HepG2 (cell line): ENCODE measurements around the gene KISS1. TPM values are rescaled to one million over a fixed set of nuclear protein-coding genes. Genes with fewer than 3 reads are reported as not detected.

Source experiments
- DZIP1 ChIP-seq: sonication (generic); formaldehyde crosslinking; IDR thresholded peaks from 2 replicates; pipeline ENCODE4 v1.5.0; 2020; ENCODE audit warnings: mild to moderate bottlenecking, missing genetic modification reagents
- HCFC1 ChIP-seq: fragments of 150-350 bp; IDR thresholded peaks from 2 replicates; pipeline ENCODE4 v1.6.1; 2014; ENCODE audit warnings: low read depth, low read length
- NFE2L1 ChIP-seq: sonication (generic); formaldehyde crosslinking; IDR thresholded peaks from 2 replicates; pipeline ENCODE4 v1.4.0; 2020; ENCODE audit warnings: missing genetic modification reagents, mild to moderate bottlenecking, borderline replicate concordance
- SATB2 ChIP-seq: sonication (generic); formaldehyde crosslinking; IDR thresholded peaks from 2 replicates; pipeline ENCODE4 v1.5.0; 2020; ENCODE audit warnings: missing genetic modification reagents
- SCMH1 ChIP-seq: sonication (generic); formaldehyde crosslinking; IDR thresholded peaks from 2 replicates; pipeline ENCODE4 v1.9.0; 2021; ENCODE audit warnings: missing genetic modification reagents, mild to moderate bottlenecking, borderline replicate concordance
- SYNCRIP ChIP-seq: fragments of 200-400 bp; formaldehyde crosslinking; IDR thresholded peaks from 2 replicates; pipeline ENCODE4 v1.6.1; 2018; ENCODE audit warnings: mild to moderate bottlenecking, low read depth, low read length; ENCODE audit not compliant: insufficient read depth
- THYN1 ChIP-seq: sonication (generic); formaldehyde crosslinking; IDR thresholded peaks from 2 replicates; pipeline ENCODE4 v1.8.1; 2023; ENCODE audit warnings: low read depth, mild to moderate bottlenecking, moderate library complexity, missing genetic modification reagents, borderline replicate concordance
- ZBTB39 ChIP-seq: sonication (generic); formaldehyde crosslinking; IDR thresholded peaks from 2 replicates; pipeline ENCODE4 v1.5.0; 2020; ENCODE audit warnings: missing genetic modification reagents
- ZC3H4 ChIP-seq: sonication (generic); formaldehyde crosslinking; IDR thresholded peaks from 2 replicates; pipeline ENCODE4 v1.4.0; 2020; ENCODE audit warnings: missing genetic modification reagents, borderline replicate concordance
- ZFP36L2 ChIP-seq: sonication (generic); formaldehyde crosslinking; IDR thresholded peaks from 2 replicates; pipeline ENCODE4 v1.4.0; 2020; ENCODE audit warnings: missing genetic modification reagents
- ZKSCAN8 ChIP-seq: IDR thresholded peaks from 2 replicates; pipeline ENCODE4 v1.6.1; 2016; ENCODE audit warnings: borderline replicate concordance, missing genetic modification reagents, missing compliant biosample characterization
- ZMYM2 ChIP-seq: sonication (generic); formaldehyde crosslinking; IDR thresholded peaks from 2 replicates; pipeline ENCODE4 v1.8.0; 2022; ENCODE audit warnings: mild to moderate bottlenecking, missing genetic modification reagents
- ZMYM4 ChIP-seq: sonication (generic); formaldehyde crosslinking; IDR thresholded peaks from 2 replicates; pipeline ENCODE4 v1.8.1; 2023; ENCODE audit warnings: mild to moderate bottlenecking, missing genetic modification reagents
- ZNF224 ChIP-seq: sonication (generic); formaldehyde crosslinking; IDR thresholded peaks from 2 replicates; pipeline ENCODE4 v1.5.0; 2020; ENCODE audit warnings: mild to moderate bottlenecking, missing genetic modification reagents
- ZNF382 ChIP-seq: sonication (generic); formaldehyde crosslinking; IDR thresholded peaks from 2 replicates; pipeline ENCODE4 v1.5.0; 2020; ENCODE audit warnings: missing genetic modification reagents, mild to moderate bottlenecking, borderline replicate concordance
- ZNF614 ChIP-seq: IDR thresholded peaks from 2 replicates; pipeline ENCODE4 v1.6.1; 2018; ENCODE audit warnings: missing biosample characterization, missing genetic modification reagents, inconsistent platforms, borderline replicate concordance
- polyA plus RNA-seq, 8 experiments: library from polyadenylated mRNA; depleted of rRNA in 3 of 8; stranded (reverse) in 7 of 8; unstranded in 1 of 8; fragments of >200 nt; fragmentation: Illumina TruSeq in 4 of 8; extraction: Trizol in 4 of 8; gene quantifications; 2 replicates each; pipeline versions ENCODE4 v1.2.1 to v1.2.3, GENCODE V29; 2011 to 2016; ENCODE audit warnings: low read depth in 4 of 8, missing spikeins in 1 of 8, mixed read lengths in 1 of 8; ENCODE audit not compliant: insufficient read depth in 1 of 8
- total RNA-seq, 5 experiments: library from RNA; depleted of rRNA; stranded (reverse); fragments of >200 nt; fragmentation: Illumina TruSeq; extraction: Trizol; gene quantifications; 2 replicates each; pipeline ENCODE4 v1.2.3, GENCODE V29; 2016; ENCODE audit warnings: low read depth in 1 of 5
- TF ChIP-seq, protein P1 (sequence below): sonication (generic); formaldehyde crosslinking; IDR thresholded peaks from 2 replicates; pipeline ENCODE4 v1.4.0; 2020; ENCODE audit warnings: missing genetic modification reagents, borderline replicate concordance
- TF ChIP-seq, protein P2 (sequence below): IDR thresholded peaks from 2 replicates; pipeline ENCODE4 v1.6.1; 2018; ENCODE audit warnings: missing genetic modification reagents, mild to moderate bottlenecking, missing compliant biosample characterization

Gene KISS1
- total and polyA plus RNA-seq, 2 of the 13 experiments (the other 11 are each of a cell fraction or from before 2014, with no cell fraction given) = 0.24 to 0.80 TPM

DNA sequence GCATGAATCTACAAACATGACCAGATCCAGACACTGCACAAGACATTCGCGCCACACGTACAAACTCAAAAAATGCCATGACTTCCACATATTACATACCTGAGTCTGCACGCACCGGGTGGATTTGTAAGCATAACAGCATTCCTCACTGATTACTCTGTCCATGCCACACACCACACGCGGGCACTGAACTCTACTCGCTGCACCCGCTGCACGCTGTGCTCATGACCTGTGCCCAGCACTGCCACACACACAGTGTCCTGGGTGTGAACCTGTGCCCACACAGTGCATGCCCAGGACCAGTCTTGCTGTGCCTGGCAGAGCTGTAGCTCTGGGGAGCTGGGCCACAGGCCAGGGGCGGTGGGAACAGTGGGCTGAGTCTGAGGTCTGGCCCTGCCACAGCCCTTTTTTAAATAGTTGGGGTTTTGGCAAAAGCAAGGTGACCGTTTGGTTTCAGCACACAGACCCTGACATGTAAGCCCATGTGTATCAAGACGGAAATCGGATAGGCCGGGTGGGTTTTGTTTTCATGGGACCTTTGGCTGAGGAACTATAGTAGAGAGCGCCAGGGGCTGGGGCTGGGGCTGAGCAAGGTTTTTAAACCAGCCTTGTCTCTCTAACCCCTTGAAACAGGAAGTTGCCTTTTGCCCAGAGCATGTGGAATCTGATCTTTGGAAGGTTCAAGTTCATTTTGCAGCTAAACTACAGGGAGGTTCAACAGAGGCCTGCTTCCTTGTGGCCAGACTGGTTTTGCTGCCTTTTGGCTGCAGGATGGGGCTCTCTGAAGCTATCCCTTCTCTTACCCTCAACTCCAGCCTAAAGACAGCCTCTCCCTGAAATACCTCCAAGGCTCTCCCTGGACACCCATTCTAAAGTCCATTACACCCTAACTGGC lies 29.8 kb upstream of the KISS1 start (continued):
- no peak for TF ChIP-seq ZKSCAN8 (CRISPR knock-in tag)
- TF ChIP-seq ZNF382 (CRISPR knock-in tag) = no peak
- no peak for TF ChIP-seq ZMYM4
- TF ChIP-seq, protein P1, sequence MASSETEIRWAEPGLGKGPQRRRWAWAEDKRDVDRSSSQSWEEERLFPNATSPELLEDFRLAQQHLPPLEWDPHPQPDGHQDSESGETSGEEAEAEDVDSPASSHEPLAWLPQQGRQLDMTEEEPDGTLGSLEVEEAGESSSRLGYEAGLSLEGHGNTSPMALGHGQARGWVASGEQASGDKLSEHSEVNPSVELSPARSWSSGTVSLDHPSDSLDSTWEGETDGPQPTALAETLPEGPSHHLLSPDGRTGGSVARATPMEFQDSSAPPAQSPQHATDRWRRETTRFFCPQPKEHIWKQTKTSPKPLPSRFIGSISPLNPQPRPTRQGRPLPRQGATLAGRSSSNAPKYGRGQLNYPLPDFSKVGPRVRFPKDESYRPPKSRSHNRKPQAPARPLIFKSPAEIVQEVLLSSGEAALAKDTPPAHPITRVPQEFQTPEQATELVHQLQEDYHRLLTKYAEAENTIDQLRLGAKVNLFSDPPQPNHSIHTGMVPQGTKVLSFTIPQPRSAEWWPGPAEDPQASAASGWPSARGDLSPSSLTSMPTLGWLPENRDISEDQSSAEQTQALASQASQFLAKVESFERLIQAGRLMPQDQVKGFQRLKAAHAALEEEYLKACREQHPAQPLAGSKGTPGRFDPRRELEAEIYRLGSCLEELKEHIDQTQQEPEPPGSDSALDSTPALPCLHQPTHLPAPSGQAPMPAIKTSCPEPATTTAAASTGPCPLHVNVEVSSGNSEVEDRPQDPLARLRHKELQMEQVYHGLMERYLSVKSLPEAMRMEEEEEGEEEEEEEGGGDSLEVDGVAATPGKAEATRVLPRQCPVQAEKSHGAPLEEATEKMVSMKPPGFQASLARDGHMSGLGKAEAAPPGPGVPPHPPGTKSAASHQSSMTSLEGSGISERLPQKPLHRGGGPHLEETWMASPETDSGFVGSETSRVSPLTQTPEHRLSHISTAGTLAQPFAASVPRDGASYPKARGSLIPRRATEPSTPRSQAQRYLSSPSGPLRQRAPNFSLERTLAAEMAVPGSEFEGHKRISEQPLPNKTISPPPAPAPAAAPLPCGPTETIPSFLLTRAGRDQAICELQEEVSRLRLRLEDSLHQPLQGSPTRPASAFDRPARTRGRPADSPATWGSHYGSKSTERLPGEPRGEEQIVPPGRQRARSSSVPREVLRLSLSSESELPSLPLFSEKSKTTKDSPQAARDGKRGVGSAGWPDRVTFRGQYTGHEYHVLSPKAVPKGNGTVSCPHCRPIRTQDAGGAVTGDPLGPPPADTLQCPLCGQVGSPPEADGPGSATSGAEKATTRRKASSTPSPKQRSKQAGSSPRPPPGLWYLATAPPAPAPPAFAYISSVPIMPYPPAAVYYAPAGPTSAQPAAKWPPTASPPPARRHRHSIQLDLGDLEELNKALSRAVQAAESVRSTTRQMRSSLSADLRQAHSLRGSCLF (CRISPR knock-in tag) = no peak
- no peak for TF ChIP-seq THYN1 (CRISPR knock-in tag)
- TF ChIP-seq ZC3H4 (CRISPR knock-in tag) = no peak
- no peak for TF ChIP-seq ZNF614 (CRISPR knock-in tag)
- no peak for TF ChIP-seq SYNCRIP
- TF ChIP-seq DZIP1 (CRISPR knock-in tag) = no peak
- TF ChIP-seq SCMH1 = no peak
- TF ChIP-seq ZBTB39 (CRISPR knock-in tag) = no peak
- no peak for TF ChIP-seq ZNF224 (CRISPR knock-in tag)
- no peak for TF ChIP-seq ZMYM2 (CRISPR knock-in tag)
- no peak for TF ChIP-seq SATB2 (CRISPR knock-in tag)
- no peak for TF ChIP-seq NFE2L1 (CRISPR knock-in tag)
- no peak for TF ChIP-seq ZFP36L2 (CRISPR knock-in tag)
- TF ChIP-seq HCFC1 = no peak
- TF ChIP-seq, protein P2, sequence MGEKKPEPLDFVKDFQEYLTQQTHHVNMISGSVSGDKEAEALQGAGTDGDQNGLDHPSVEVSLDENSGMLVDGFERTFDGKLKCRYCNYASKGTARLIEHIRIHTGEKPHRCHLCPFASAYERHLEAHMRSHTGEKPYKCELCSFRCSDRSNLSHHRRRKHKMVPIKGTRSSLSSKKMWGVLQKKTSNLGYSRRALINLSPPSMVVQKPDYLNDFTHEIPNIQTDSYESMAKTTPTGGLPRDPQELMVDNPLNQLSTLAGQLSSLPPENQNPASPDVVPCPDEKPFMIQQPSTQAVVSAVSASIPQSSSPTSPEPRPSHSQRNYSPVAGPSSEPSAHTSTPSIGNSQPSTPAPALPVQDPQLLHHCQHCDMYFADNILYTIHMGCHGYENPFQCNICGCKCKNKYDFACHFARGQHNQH = no peak
